AG10803 (cell line): ENCODE data around the gene TRPM8.
A peak's percentile ranks its signal among the peaks of the same experiment; 100 is the strongest.

Experiments
- DNase-seq: peaks from one replicate; pipeline ENCODE4 v3.0.0; 2010; ENCODE audit warnings: low read depth
- H3K4me3 ChIP-seq: 2 replicates; pipeline ENCODE4 v1.5.1; 2011; ENCODE audit warnings: mild to moderate bottlenecking, low read length, control low read depth
- TF ChIP-seq, protein P1 (sequence below): conservative IDR thresholded peaks from 2 replicates; pipeline ENCODE4 v1.5.1; 2011; ENCODE audit warnings: mild to moderate bottlenecking, low read length, control low read depth, inconsistent platforms

The TRPM8 gene

DNA sequence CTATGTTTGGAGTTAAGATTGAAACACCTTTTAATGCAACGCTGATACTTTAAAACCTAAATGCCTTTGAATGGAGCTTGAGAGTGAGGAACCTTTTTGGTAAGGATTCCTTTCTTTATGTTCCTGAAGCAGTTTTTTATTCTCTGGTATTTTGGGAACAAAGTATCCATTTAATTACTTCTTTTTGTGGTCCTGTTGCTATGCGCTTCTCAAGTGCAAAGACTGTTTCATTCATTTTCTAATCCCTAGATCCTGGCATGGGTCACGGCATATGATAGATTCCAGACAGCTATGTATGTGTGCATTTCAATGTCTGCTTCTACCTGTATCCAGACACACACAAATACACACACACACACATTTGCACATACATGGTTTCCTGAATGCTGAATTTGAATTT lies 28.0 kb downstream of the TRPM8 start:
- TF ChIP-seq, protein P1, sequence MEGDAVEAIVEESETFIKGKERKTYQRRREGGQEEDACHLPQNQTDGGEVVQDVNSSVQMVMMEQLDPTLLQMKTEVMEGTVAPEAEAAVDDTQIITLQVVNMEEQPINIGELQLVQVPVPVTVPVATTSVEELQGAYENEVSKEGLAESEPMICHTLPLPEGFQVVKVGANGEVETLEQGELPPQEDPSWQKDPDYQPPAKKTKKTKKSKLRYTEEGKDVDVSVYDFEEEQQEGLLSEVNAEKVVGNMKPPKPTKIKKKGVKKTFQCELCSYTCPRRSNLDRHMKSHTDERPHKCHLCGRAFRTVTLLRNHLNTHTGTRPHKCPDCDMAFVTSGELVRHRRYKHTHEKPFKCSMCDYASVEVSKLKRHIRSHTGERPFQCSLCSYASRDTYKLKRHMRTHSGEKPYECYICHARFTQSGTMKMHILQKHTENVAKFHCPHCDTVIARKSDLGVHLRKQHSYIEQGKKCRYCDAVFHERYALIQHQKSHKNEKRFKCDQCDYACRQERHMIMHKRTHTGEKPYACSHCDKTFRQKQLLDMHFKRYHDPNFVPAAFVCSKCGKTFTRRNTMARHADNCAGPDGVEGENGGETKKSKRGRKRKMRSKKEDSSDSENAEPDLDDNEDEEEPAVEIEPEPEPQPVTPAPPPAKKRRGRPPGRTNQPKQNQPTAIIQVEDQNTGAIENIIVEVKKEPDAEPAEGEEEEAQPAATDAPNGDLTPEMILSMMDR = no peak
- no peak for DNase-seq
- no peak overlapping the region for H3K4me3 ChIP-seq

DNA sequence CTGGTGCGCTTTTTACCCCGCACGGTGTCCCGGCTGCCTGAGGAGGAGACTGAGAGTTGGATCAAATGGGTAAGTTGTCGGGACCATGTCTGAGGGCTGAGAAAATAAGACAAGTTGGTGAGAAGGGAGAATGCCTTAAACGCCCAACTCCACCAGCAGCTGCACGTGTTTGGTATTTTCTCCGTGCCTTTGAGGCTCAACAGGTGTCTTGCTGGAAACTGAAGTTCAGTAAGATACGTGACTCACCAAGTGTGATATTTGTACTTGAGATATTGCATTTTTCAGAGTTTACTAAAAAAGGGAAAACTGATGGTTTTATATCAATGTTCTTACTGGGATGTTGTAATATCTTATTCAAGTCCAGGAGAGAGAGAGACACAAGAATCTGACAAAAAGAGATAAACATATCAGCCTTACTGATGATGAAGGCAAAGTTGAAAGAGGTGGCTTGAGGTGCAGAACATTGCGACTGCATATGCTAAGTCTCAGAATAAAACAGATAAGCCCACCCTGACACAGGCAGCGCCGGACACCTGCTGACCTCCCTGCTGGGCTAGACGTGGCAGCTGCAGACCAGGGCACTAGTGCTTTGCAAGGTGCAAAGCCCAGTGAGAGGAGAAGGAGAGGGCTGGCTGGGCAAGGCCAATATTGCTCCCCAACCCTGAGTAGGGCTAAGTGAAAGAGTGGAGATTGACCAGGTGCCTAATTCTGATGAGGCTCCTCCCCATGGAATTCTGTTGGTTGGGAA lies 33.1 kb downstream of the TRPM8 start:
- no peak overlapping the region for H3K4me3 ChIP-seq
- TF ChIP-seq, protein P1 = no peak
- no peak for DNase-seq

DNA sequence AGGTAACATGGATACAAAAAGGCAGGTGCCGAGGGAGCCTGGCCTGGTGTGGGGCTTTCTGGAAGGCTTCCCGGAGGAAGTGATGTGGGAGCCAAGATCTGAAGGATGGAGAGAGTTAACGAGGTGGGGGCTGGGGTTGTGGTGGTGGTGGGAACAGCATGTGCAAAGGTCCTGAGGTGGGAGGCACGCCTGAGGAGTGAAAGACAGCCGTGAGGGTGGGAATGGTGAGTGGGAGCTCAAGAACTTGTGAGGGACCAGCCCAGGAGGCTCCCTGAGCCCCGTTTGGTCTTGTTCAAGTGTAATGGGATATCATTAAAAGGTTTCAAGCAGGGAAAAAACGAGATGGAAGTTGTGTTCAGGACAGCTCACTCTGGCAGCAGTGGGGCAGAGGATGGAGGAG lies 35.2 kb downstream of the TRPM8 start:
- H3K4me3 ChIP-seq = no peak overlapping the region
- TF ChIP-seq, protein P1 = no peak
- DNase-seq = no peak

DNA sequence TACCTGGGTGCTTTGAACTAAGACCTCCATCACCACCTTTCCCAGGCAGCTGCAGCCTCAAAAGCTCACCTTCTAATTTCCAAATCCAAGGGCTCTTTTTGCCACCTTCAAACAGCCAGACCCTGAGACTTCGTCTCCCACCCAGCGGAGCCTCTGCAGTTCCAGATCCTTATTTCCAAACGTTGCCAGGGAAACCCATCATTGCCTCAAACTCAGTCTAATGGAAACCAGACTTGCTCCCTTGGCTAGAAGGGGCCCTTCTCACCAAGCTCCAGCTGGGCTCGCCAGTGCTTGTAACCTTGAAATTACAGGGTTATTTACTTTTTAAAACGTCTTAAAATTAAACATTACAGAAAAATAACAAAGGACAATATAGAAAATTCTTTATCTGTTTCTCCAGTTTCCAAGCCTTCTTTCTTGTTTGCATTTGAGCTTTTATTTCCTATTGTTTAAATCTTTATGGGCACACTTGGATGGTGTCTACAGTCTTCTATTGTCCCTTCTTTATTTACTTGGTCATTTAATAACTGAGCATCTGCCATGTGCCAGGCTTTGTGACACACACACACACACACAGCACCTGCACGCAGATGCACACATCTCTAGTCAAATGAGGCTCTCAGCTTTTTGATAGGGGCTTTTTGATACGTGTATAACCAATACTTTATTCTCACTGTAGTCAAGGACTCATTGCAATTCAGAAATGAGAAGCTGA lies 36.1 kb downstream of the TRPM8 start:
- no peak overlapping the region for H3K4me3 ChIP-seq
- peak; percentile 30 for DNase-seq
- TF ChIP-seq, protein P1 = no peak

DNA sequence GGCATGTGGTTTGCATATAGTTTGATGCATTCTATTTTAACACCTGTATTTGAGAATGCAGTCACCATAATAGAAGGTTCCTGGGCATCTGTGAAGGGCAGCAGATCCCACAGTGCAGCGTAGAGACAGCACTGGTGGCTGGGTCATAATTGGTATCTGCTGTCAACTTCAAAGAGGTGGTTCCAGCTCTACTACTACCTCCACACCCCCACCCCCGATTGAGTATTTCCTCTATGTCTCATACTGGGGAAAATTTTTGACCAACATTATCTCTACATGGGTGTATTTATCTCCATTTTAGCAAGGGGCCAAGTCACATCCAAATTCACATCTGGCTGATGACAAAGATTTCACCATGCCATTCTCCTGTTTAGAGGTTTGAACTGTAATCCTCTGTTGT lies 43.0 kb downstream of the TRPM8 start:
- TF ChIP-seq, protein P1 = no peak
- no peak for DNase-seq
- H3K4me3 ChIP-seq = no peak overlapping the region

DNA sequence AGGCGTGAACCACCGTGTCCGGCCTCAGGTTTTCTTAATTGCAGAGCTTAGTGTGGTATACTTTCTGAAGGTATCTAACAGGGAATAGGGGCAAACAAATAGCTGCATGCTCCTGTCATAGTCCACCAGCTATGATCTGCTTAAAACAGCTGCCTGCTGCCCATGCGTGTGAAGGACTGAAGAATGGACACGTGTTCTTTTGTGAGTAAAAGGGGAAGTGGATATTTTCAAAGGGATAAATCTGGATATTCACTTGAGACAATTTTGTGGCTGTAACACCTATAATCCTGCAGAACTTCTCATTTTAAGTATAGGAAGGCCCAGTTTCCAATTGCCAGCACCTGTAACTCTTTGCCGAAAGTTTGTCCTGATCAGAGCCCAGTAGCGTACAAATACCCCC lies 44.7 kb downstream of the TRPM8 start:
- DNase-seq = no peak
- TF ChIP-seq, protein P1 = no peak
- H3K4me3 ChIP-seq = no peak overlapping the region

DNA sequence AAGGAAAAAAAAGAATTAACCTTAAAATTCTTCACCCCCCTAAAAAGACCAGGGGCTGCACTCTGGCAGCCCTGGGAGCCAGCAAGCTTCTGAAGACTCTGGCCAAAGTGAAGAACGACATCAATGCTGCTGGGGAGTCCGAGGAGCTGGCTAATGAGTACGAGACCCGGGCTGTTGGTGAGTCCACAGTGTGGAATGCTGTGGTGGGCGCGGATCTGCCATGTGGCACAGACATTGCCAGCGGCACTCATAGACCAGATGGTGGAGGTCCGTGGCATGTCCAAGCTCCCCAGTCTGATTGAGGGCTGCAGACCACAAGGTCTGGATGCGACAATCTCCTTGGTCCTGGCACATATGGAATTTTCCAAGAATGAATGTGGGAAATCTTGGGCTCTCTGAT lies 47.4 kb downstream of the TRPM8 start:
- H3K4me3 ChIP-seq = no peak overlapping the region
- peak; percentile 34 for DNase-seq
- TF ChIP-seq, protein P1 = no peak
